Type B pancreatic cell (in vitro differentiated cells): ENCODE results near the gene MYMK. TPM values are rescaled to one million over a fixed set of nuclear protein-coding genes. Genes with fewer than 3 reads are reported as not detected.

Experiments
- DNase-seq: peaks from one replicate; pipeline ENCODE4 v3.0.0; 2021; ENCODE audit warnings: mixed read lengths; ENCODE audit not compliant: unreplicated experiment; ENCODE audit errors: extremely low spot score
- H3K27ac Mint-ChIP-seq: 2 replicates; pipeline ENCODE4 v1.8.0; 2021; ENCODE audit warnings: mild to moderate bottlenecking, mixed read lengths
- H3K27me3 Mint-ChIP-seq: 2 replicates; pipeline ENCODE4 v1.8.0; 2021; ENCODE audit warnings: mixed read lengths
- H3K36me3 Mint-ChIP-seq: 2 replicates; pipeline ENCODE4 v1.8.0; 2021; ENCODE audit warnings: mixed read lengths
- H3K4me1 Mint-ChIP-seq: one replicate; pipeline ENCODE4 v1.8.0; 2021; ENCODE audit warnings: mixed read lengths; ENCODE audit not compliant: unreplicated experiment
- H3K4me3 Mint-ChIP-seq: 2 replicates; pipeline ENCODE4 v1.8.0; 2021; ENCODE audit warnings: mild to moderate bottlenecking, mixed read lengths
- H3K9me3 Mint-ChIP-seq: 2 replicates; pipeline ENCODE4 v1.8.0; 2021; ENCODE audit warnings: mixed read lengths
- total RNA-seq: library from RNA; stranded (reverse); gene quantifications from 2 replicates; pipeline ENCODE4 v1.2.1, GENCODE V29; 2021; ENCODE audit warnings: low replicate concordance
- TF ChIP-seq, protein P1 (sequence below): fragments of 200-600 bp; sonication (generic); conservative IDR thresholded peaks from 2 replicates; pipeline ENCODE4 v1.5.0; 2021; ENCODE audit warnings: antibody characterized with exemption, mild to moderate bottlenecking

Gene MYMK
- total RNA-seq, 1 donor from 2014 or later, result not detected

DNA sequence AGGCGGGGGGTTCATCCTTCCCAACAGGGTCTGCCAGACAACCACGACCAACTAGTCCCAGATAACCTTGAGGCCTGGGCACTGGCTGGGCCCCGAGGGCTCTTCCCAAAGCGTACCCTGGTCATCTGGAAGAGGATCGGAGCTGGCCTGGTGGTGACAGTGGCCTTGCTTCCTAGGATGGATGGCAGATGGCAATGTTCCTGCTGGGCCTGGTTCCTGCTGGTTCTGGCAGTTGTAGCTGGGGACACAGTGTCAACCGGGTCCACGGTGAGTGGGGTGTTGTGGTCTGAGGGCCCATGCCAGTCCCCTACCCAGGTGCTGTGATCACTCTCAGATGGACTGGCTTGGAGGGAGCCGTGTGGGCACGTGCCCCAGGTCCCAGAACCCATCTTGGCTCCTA is 11.8 kb upstream of the MYMK start:
- TF ChIP-seq, protein P1, sequence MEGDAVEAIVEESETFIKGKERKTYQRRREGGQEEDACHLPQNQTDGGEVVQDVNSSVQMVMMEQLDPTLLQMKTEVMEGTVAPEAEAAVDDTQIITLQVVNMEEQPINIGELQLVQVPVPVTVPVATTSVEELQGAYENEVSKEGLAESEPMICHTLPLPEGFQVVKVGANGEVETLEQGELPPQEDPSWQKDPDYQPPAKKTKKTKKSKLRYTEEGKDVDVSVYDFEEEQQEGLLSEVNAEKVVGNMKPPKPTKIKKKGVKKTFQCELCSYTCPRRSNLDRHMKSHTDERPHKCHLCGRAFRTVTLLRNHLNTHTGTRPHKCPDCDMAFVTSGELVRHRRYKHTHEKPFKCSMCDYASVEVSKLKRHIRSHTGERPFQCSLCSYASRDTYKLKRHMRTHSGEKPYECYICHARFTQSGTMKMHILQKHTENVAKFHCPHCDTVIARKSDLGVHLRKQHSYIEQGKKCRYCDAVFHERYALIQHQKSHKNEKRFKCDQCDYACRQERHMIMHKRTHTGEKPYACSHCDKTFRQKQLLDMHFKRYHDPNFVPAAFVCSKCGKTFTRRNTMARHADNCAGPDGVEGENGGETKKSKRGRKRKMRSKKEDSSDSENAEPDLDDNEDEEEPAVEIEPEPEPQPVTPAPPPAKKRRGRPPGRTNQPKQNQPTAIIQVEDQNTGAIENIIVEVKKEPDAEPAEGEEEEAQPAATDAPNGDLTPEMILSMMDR, result no peak
- H3K27ac Mint-ChIP-seq, result no peak overlapping the region
- H3K9me3 Mint-ChIP-seq, result no peaks in the 10 kb centered on the region
- no peaks in the 10 kb centered on the region for H3K36me3 Mint-ChIP-seq
- H3K4me3 Mint-ChIP-seq, result no peak overlapping the region
- H3K27me3 Mint-ChIP-seq, result peaks cover 14% of the 10 kb centered on the region
- no peak for DNase-seq
- peaks cover 6% of the 10 kb centered on the region for H3K4me1 Mint-ChIP-seq

DNA sequence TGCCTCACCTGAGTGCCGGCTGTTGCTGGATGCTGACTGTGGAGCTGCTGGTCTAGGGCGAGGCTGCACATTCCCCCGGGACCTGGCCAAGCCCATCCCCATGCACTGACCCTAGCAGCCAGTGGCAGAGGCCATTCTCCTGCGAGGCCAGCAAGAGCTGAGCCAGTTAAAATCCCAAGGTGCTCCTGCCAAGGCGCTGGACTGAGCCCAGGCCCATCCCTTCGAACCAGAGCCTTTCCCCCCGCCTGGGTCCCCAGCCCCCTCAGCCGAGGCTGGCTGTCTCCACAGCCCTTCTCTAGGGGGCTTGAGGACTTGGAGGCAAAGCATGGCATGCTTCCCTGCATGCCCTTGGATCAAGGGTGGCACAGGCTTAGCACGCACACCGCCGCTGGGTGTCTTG is 11.3 kb upstream of the MYMK start:
- no peaks in the 10 kb centered on the region for H3K9me3 Mint-ChIP-seq
- H3K27ac Mint-ChIP-seq, result no peak overlapping the region
- no peaks in the 10 kb centered on the region for H3K36me3 Mint-ChIP-seq
- DNase-seq, result no peak
- TF ChIP-seq, protein P1, result no peak
- peaks cover 14% of the 10 kb centered on the region for H3K27me3 Mint-ChIP-seq
- no peak overlapping the region for H3K4me3 Mint-ChIP-seq
- H3K4me1 Mint-ChIP-seq, result peaks cover 6% of the 10 kb centered on the region

DNA sequence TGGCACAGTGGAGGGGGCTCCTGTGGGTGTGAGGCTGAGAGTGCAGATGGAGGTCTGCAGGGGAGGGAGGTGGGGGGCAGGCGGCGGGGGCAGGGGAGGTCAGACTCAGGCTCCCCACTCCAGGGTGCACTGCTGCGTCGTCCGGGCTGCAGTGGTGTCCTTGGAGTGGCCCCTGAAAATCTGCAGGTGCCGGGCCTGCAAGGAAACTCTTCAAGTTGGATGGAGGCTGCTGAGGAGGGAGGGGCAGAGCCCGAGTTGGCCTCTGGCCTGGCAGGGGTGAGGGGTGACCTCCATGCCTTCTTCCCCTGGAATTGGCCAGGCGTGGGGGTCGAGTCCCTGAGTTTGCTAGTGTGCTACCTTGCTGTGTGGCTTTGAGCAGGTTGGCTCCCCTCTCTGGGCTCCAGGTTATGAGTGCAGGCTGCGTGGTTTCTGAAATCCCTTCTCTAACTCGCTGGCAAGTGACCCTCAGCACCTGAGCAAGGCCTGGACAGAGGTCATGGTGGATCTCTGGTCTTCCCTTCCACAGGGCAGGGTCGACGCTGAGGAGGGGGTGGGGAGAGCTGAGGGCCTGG is 10.6 kb upstream of the MYMK start:
- H3K4me3 Mint-ChIP-seq, result no peak overlapping the region

DNA sequence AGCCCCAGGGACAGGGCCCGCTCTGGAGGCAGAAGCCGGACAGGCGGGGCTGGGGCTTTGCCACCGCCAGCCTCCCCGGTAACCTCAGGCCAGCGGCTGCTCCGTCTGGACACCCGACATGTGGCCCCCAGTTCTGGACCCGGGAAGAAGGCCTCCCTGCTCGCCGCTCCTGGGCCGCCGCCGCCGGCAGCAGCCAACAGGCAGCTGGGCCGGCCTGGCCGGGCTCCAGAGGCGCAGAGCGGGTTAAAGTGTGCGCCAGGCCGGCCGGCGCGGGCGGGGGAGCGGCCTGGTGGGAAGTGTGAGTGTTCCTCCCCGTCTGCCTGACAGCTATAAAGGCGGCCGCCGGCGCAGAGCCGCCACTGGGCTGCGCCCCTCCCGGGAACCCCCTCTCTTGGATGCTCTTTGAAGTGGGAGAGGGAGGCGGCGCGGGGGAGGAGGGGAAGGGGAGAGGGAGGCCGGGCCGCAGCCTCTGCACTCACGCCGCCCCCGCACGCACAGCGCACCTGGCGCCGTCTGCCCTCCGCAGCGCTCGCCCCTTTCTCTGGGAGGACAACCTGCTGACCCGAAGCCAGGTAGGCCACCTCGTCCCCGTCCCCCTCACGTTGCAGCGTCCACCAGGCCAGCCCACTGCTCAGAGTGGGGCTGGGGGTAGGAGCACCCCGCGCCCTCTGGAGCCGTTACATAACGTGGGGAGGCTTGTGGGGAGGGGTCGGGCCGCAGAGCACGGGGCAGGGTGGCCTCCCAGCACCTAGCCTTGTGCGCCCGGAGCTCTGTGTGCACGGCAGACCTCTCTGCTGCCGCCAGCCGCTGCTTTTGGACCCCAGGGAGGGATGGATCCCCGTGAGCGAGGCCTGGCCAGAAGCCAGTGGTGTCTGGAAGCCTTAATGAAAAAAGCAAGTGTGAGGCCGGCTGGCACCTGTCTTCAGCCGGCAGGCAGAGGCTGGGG is 9.9 kb upstream of the MYMK start, which contains the start of gene ADAMTSL2:
TSS of gene ADAMTSL2 (plus strand) at position 359 of the 946 bp plus-strand sequence. CDS start 2,009 bp downstream, outside the sequence.
- Mint-ChIP-seq H3K4me3 (peak within 1 kb of the TSS; percentile 39), H3K9me3 (no peaks in the 10 kb centered on the region), H3K36me3 (no peaks in the 10 kb centered on the region), H3K27ac (no peak within 1 kb of the TSS), H3K27me3 (peaks cover 14% of the 10 kb centered on the region), H3K4me1 (peaks cover 6% of the 10 kb centered on the region)
- DNase-seq, result no peak
- TF ChIP-seq, protein P1, result no peak

More for the DNA sequence above, 10.6 kb upstream of the MYMK start:
- H3K27ac Mint-ChIP-seq, result no peak overlapping the region
- no peak for DNase-seq
- no peaks in the 10 kb centered on the region for H3K9me3 Mint-ChIP-seq
- no peaks in the 10 kb centered on the region for H3K36me3 Mint-ChIP-seq
- peaks cover 14% of the 10 kb centered on the region for H3K27me3 Mint-ChIP-seq
- H3K4me1 Mint-ChIP-seq, result peaks cover 6% of the 10 kb centered on the region
- TF ChIP-seq, protein P1, result no peak

DNA sequence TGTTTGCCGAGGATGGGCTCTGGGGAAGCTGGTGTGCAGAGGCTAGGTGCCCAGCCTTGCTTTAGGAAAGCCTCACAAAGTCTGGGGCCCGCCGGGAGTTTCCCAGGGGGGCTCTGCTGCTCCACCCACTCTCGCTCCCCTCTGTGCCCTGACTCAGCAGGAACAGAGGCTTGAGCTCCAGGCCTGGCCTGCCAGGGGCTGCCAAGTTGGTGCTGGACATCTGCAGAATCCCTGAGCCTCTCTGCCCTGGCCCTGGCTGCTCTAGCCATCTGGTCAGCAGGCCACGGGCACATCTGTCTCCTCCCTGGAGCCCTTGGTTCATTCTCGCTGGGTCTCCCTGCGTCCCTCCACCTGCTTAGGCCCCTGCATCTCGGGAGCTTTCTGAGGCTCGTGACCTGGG is 9.1 kb upstream of the MYMK start:
- Mint-ChIP-seq H3K4me3 (no peak overlapping the region), H3K9me3 (no peaks in the 10 kb centered on the region), H3K27me3 (peaks cover 10% of the 10 kb centered on the region), H3K4me1 (peaks cover 6% of the 10 kb centered on the region), H3K36me3 (no peaks in the 10 kb centered on the region), H3K27ac (no peak overlapping the region)
- no peak for DNase-seq
- TF ChIP-seq, protein P1, result no peak
